ENCODE data around the gene GMDS. TPM values are rescaled to one million over a fixed set of nuclear protein-coding genes. Genes with fewer than 3 reads are reported as not detected.

Gene GMDS
- total RNA-seq, 1 experiment from 2014 or later, result 35.0 TPM

DNA sequence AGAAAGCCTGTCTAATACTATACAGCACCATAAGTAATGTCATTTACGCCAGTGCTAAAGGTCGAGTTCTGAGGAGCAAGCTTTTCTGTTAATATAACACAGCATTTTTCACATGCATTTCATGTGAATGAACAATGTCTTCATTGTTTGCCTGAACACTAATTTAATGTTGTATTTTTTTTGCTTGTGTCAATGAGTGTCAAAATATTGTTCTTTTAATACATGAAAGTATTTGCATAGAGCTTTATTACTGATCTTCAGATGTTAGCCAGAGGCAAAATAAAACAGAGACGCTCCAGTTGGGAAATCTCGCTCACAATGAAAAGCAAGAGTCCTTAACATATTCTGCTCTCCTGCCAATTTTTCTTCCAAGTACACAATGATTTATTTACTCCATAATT lies 483.9 kb downstream of the GMDS start:
- DNase-seq (ENCODE audit: low spot score), result no peak
- H3K9me3 Mint-ChIP-seq, result no peaks in the 10 kb centered on the region
- ATAC-seq, result no peak
- no peak overlapping the region for H3K4me3 Mint-ChIP-seq
- H3K36me3 Mint-ChIP-seq, result no peaks in the 10 kb centered on the region
- CTCF ChIA-PET, result no interaction called here
- H3K27me3 Mint-ChIP-seq (ENCODE audit: low read depth), result no peaks in the 10 kb centered on the region
- H3K27ac Mint-ChIP-seq, result no peak overlapping the region
- POLR2A ChIA-PET, result no interaction called here
- TF ChIP-seq USF1 (CRISPR knock-in tag; IDR thresholded peaks at IDR 0.05) (no peak), HMGXB4 (CRISPR knock-in tag; IDR thresholded peaks at IDR 0.05) (no peak), CREB1 (CRISPR knock-in tag; IDR thresholded peaks at IDR 0.05) (no peak), ZNF671 (CRISPR knock-in tag; IDR thresholded peaks at IDR 0.05) (no peak), FOXK1 (CRISPR knock-in tag; IDR thresholded peaks at IDR 0.05) (no peak), TCF7 (CRISPR knock-in tag; IDR thresholded peaks at IDR 0.05; ENCODE audit: low read depth) (no peak), ZSCAN18 (CRISPR knock-in tag; IDR thresholded peaks at IDR 0.05) (no peak), ZNF121 (CRISPR knock-in tag; IDR thresholded peaks at IDR 0.05) (no peak), ZNF317 (CRISPR knock-in tag; IDR thresholded peaks at IDR 0.05; ENCODE audit: borderline replicate concordance, low read depth) (no peak)
- peaks cover 4% of the 10 kb centered on the region; the same call in 1 of the 2 replicates for H3K4me1 Mint-ChIP-seq

DNA sequence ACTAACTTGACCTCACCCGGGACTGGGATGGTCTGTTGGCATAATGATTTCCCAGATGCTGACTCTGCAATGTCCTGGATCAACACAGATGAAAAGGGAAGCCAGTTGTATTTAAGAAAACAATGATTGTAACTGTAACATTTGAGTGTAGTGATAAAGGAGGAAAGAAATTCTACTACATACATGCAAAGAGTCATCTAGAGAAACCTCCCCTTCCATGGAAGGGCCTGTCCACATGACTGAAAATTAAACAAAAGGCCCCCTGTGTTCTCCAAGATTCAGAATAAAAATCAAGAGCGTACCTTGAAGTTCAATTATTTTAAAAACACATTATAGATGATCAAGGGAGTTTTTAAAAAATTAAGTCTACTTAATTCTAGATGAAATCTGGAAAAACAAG lies 484.5 kb downstream of the GMDS start:
- no peak for TF ChIP-seq NFE2L1 (CRISPR knock-in tag; IDR thresholded peaks at IDR 0.05)
- POLR2A ChIA-PET, result no interaction called here
- Mint-ChIP-seq H3K4me3 (no peak overlapping the region), H3K27ac (no peak overlapping the region), H3K4me1 (peaks cover 4% of the 10 kb centered on the region; the same call in 1 of the 2 replicates), H3K27me3 (ENCODE audit: low read depth) (no peaks in the 10 kb centered on the region), H3K9me3 (no peaks in the 10 kb centered on the region), H3K36me3 (no peaks in the 10 kb centered on the region)
- DNase-seq (ENCODE audit: low spot score), result no peak
- CTCF ChIA-PET, result no interaction called here
- no peak for ATAC-seq

- no peaks in the 10 kb centered on the region for H3K9me3 Mint-ChIP-seq
- POLR2A ChIA-PET, result no interaction called here
- no peaks in the 10 kb centered on the region for H3K36me3 Mint-ChIP-seq
- ATAC-seq (no peak), DNase-seq (ENCODE audit: low spot score) (no peak)
- no peaks in the 10 kb centered on the region for H3K27me3 Mint-ChIP-seq (ENCODE audit: low read depth)
- no peak overlapping the region for H3K27ac Mint-ChIP-seq
- H3K4me3 Mint-ChIP-seq, result no peak overlapping the region
- CTCF ChIA-PET, result no interaction called here
- TF ChIP-seq USF2 (CRISPR knock-in tag; IDR thresholded peaks at IDR 0.05), result no peak
- no peak for TF ChIP-seq NR2C2 (CRISPR knock-in tag; IDR thresholded peaks at IDR 0.05)
- TF ChIP-seq, protein P1, sequence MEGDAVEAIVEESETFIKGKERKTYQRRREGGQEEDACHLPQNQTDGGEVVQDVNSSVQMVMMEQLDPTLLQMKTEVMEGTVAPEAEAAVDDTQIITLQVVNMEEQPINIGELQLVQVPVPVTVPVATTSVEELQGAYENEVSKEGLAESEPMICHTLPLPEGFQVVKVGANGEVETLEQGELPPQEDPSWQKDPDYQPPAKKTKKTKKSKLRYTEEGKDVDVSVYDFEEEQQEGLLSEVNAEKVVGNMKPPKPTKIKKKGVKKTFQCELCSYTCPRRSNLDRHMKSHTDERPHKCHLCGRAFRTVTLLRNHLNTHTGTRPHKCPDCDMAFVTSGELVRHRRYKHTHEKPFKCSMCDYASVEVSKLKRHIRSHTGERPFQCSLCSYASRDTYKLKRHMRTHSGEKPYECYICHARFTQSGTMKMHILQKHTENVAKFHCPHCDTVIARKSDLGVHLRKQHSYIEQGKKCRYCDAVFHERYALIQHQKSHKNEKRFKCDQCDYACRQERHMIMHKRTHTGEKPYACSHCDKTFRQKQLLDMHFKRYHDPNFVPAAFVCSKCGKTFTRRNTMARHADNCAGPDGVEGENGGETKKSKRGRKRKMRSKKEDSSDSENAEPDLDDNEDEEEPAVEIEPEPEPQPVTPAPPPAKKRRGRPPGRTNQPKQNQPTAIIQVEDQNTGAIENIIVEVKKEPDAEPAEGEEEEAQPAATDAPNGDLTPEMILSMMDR (IDR thresholded peaks at IDR 0.05), result no peak
- TF ChIP-seq GRHL2 (CRISPR knock-in tag; IDR thresholded peaks at IDR 0.05; ENCODE audit: insufficient replicate concordance, severe bottlenecking), result no peak
- TF ChIP-seq AFF4 (CRISPR knock-in tag; IDR thresholded peaks at IDR 0.05; ENCODE audit: borderline replicate concordance), result no peak
- H3K4me1 Mint-ChIP-seq, result peaks cover 4% of the 10 kb centered on the region; the same call in 1 of the 2 replicates
These were observed 485.5 kb downstream of the GMDS start for GRCh38 chr6:1759870-1760269.

Measured in WTC11 (cell line).